ENCODE data around the gene IL4I1. TPM values are rescaled to one million over a fixed set of nuclear protein-coding genes. Genes with fewer than 3 reads are reported as not detected.

The IL4I1 gene
- total RNA-seq, 1 donor from 2014 or later = not detected

GRCh38 chr19:49916839-49917733 lies 20.4 kb upstream of the IL4I1 start:
- Histone ChIP-seq H3K27ac (replicated peaks) (no peak overlapping the region), H3K27me3 (ENCODE audit: low read depth) (no peaks in the 10 kb centered on the region), H3K4me3 (no peak overlapping the region), H3K9me3 (replicated peaks) (no peaks in the 10 kb centered on the region), H3K4me1 (no peaks in the 10 kb centered on the region), H3K36me3 (peaks cover 37% of the 10 kb centered on the region)
- intact Hi-C loops (cut with micrococcal nuclease) = no loop called here
- no peak for TF ChIP-seq CTCF (IDR thresholded peaks at IDR 0.05; ENCODE audit: borderline replicate concordance)
- DNase-seq = no peak

- TF ChIP-seq CTCF (IDR thresholded peaks at IDR 0.05; ENCODE audit: borderline replicate concordance) = no peak
- no peak overlapping the region for H3K27ac ChIP-seq (replicated peaks)
- no peaks in the 10 kb centered on the region for H3K27me3 ChIP-seq (ENCODE audit: low read depth)
- no peak overlapping the region for H3K4me3 ChIP-seq
- DNase-seq = no peak
- peaks cover 9% of the 10 kb centered on the region for H3K4me1 ChIP-seq
- H3K36me3 ChIP-seq = peaks cover 25% of the 10 kb centered on the region
- intact Hi-C loops (cut with micrococcal nuclease) = no loop called here
- no peaks in the 10 kb centered on the region for H3K9me3 ChIP-seq (replicated peaks)
Measured at GRCh38 chr19:49915271-49915670, 18.6 kb upstream of the IL4I1 start.

GRCh38 chr19:49913720-49914119 lies 17.0 kb upstream of the IL4I1 start:
- Histone ChIP-seq H3K4me1 (peaks cover 9% of the 10 kb centered on the region), H3K9me3 (replicated peaks) (no peaks in the 10 kb centered on the region), H3K4me3 (no peak overlapping the region), H3K36me3 (peaks cover 36% of the 10 kb centered on the region), H3K27me3 (ENCODE audit: low read depth) (no peaks in the 10 kb centered on the region), H3K27ac (replicated peaks) (no peak overlapping the region)
- intact Hi-C loops (cut with micrococcal nuclease) = no loop called here
- DNase-seq = no peak
- no peak for TF ChIP-seq CTCF (IDR thresholded peaks at IDR 0.05; ENCODE audit: borderline replicate concordance)

DNA sequence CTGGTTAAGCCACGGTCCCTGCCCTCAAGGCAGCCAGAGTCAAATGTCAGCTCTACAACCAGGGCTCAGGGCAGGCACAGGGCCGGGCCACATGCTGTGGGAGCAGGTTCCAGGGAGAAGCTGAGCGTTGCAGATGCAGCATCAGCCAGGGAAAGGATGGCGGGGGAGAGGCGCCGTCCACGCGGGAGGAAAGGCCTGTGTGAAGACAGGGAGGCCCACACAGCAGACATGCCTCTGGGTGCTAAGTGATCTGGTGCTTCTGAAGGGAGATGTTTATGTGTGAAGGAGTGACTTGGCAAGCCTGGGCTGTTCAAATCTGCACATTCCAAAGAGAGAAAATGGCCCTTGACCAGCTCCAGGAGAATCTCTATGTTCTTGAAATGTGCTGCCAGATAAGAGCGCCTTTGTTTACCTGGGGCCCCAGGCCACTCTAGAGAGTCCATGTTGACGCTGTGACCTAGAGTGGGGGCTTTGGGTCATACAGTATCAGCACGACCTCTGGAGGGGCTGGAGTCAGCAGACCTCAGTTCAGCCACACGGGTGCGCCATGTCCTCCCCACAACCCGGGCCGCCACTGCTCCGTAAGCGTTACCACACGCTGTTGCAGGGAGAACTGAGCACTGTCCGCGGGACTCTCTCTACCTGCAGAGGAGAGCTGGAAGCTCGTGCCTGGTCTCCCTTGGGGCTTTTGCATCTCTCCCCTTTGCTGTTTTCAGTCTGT lies 16.4 kb upstream of the IL4I1 start:
- Histone ChIP-seq H3K4me3 (no peak overlapping the region), H3K4me1 (peaks cover 9% of the 10 kb centered on the region), H3K36me3 (peaks cover 42% of the 10 kb centered on the region), H3K9me3 (replicated peaks) (no peaks in the 10 kb centered on the region), H3K27ac (replicated peaks) (no peak overlapping the region), H3K27me3 (ENCODE audit: low read depth) (no peaks in the 10 kb centered on the region)
- DNase-seq = no peak
- no peak for TF ChIP-seq CTCF (IDR thresholded peaks at IDR 0.05; ENCODE audit: borderline replicate concordance)
- intact Hi-C loops (cut with micrococcal nuclease) = no loop called here

GRCh38 chr19:49911381-49912145 lies 14.9 kb upstream of the IL4I1 start:
- no peak for DNase-seq
- Histone ChIP-seq H3K27ac (replicated peaks) (peak overlapping the region; percentile 28), H3K27me3 (ENCODE audit: low read depth) (no peaks in the 10 kb centered on the region), H3K4me1 (peaks cover 9% of the 10 kb centered on the region), H3K4me3 (no peak overlapping the region), H3K9me3 (replicated peaks) (no peaks in the 10 kb centered on the region), H3K36me3 (peaks cover 56% of the 10 kb centered on the region)
- no peak for TF ChIP-seq CTCF (IDR thresholded peaks at IDR 0.05; ENCODE audit: borderline replicate concordance)
- intact Hi-C loops (cut with micrococcal nuclease) = no loop called here

All from left ventricle myocardium inferior (tissue), 1 donor.